ENCODE data around the gene NUMBL.

GRCh38 chr19:40667602-40668001 lies 22.8 kb downstream of the NUMBL start:
- TF ChIP-seq CTCF (IDR thresholded peaks at IDR 0.05), result no peak
- no peak for TF ChIP-seq POLR2A (IDR thresholded peaks at IDR 0.05)
